Skin epidermis (tissue), 12 donors: ENCODE measurements around the gene CD79B.

Source experiments
- H3K27ac ChIP-seq, 21 experiments: fragments of 200-600 bp; sonication (generic) in 11 of 21; one replicate each; pipeline ENCODE4 v1.5.0; 2020; ENCODE audit warnings: mild to moderate bottlenecking in 3 of 21, inconsistent platforms in 2 of 21, moderate library complexity in 2 of 21
- H3K4me3 ChIP-seq, 7 experiments: fragments of 200-600 bp; sonication (generic) in 2 of 7; one replicate each; pipeline ENCODE4 v1.5.0; 2020; ENCODE audit warnings: inconsistent platforms in 2 of 7, mild to moderate bottlenecking in 2 of 7, moderate library complexity in 1 of 7

The CD79B gene

DNA sequence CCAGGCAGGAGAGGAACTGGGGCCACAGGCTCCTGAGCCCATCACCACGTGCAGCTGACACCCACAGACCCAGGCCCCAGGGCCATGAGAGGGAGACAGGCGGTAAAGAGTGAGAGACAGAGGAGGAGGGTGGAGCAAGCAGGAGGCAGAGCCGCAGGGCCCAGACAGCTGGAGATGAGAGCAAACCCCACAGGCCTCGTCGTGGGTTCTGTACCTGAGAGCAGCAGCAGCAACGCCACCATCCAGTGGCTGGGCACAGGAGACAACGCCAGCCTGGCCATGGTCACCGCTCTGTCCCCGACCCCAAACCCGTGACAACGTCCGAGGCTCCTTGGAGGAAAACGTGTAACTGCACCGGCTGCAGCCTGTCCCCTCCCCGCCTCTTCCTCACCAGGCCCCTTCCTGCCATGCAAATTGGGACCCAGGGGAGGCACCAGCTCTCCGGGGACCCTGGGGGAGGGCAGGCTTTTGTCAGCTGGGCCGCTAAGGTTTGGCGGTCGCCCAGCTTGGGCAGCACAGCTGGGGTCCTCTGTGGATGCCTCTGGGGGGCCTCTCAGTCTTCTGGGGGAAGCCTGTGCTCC lies at the start of gene CD79B:
TSS of gene CD79B (minus strand) at position 351 of the 581 bp plus-strand sequence. CDS start at position 281, 70 bp downstream.
- H3K27ac ChIP-seq = peak within 1 kb of the TSS in 18 of 21 experiments; percentile 1 to 84 (median 60)
- H3K4me3 ChIP-seq = peak within 1 kb of the TSS; percentile 4 to 29 (median 15)

DNA sequence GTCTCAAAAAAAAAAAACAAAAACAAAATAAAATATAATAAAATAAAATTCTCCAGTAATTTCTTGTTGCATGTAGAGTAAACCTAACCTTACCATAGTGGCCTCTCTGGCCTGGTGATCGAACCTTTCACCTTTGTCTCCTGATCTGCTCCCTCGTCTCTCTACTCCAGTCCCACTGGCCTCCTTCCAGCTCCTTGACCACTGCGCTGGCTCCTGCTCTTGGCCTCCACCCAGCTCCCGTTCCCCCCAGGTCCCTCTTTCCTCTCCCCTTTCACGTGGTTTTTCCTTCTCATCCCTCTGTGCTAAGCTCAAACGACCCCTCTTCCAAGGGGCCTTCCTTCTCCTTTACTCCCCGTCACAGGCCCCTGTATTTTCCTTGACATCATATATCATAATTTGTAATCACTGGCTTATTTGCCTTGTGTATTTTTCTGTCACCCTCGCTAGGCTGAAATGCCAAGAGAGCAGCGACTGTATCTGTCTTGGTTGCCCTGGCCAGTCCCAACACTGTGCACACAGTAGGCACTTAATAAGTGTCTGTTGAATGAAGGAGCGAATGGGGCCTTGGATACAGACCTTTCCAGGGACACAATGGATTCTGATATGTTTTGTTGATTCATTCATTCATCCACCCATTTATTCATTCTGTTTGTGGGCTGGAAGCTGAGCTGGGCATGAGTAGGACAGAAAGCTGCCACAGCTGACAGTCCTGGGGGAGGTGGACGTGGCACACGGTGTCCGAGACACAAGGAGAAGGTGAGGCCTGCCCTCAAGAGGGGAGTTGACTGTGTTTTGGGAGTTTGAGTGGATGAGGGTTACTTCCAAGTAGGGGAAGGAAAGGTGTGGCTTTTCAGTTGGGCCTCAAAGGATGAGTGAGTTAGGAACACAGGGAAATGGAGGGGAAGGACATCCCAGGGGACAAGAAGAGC lies 46.4 kb upstream of the CD79B start:
- Histone ChIP-seq H3K27ac (no peak overlapping the region), H3K4me3 (no peak overlapping the region)

DNA sequence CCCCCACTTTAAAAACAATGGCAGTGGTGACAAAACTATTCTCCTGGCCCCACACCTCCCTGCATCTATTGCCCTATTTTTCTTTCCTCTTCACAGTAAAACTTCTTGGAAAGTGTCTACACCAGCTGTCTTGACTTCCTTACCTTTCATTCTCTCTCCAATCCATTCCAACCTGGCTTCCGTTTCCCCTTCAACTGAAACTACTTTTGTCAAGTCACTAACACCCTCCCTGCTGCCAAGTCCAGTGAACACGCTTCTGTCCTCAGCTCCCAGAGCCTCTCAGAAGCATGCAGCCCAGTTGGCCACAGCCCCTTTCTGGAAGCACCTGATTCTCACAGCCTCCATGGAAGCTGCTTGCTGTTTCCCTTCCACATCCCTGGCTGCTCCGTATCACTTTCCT lies 44.6 kb upstream of the CD79B start:
- H3K27ac ChIP-seq = no peak overlapping the region
- H3K4me3 ChIP-seq = no peak overlapping the region

DNA sequence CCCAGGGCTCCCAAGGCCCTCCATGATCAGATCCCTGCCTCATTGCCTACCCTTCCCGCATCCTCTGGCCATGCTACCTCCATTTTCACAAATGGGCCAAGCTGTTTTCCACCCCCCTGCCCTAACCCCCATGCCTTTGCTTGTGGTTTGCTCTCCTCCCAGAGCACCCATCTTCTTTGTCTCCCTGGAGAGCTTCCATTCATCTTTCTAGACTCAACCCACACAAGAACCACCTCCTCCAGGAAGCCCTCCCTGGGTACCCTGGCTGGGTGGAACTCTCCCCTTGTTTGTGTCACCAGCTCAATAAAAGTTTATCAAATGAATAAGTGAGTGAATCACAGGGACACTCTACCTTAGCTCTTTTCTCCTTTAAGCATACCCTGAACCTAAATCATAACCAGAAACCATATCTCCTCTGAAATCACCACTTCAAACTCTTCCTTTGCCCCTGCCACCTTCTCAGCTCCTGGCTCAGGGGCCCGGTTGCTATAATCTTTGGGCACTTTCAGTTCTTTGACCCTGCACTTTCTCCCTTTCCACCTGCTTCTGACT lies 43.5 kb upstream of the CD79B start:
- Histone ChIP-seq H3K4me3 (no peak overlapping the region), H3K27ac (no peak overlapping the region)

DNA sequence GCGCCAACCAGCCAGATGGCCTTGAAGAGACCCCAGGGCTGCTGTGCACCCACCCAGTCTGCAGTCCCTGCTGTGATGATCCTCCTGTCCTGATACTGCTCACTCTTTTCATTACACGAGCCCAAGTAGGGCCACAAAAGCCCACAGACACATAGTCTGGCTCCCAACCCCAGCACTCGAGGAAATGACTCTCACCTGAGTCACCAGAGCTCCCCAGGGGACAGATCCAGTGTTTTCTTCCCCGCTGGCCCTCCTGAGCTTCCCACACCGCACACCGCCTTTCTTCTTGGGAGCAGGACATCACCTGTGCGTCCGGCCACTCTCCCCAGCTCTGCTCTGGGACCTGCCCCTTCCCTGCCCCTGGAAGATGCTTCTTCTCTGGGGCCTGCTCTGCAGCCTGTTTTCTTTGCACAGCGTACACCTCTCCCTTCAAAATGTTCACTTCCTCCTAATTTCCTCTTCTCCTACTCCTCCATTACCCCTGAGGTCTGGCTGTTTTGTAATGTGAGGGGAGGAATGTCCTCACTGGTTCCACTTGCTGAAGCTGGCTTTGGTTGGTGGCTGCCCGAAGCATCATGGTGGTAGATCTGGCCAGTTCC lies 42.6 kb upstream of the CD79B start:
- H3K4me3 ChIP-seq = no peak overlapping the region

DNA sequence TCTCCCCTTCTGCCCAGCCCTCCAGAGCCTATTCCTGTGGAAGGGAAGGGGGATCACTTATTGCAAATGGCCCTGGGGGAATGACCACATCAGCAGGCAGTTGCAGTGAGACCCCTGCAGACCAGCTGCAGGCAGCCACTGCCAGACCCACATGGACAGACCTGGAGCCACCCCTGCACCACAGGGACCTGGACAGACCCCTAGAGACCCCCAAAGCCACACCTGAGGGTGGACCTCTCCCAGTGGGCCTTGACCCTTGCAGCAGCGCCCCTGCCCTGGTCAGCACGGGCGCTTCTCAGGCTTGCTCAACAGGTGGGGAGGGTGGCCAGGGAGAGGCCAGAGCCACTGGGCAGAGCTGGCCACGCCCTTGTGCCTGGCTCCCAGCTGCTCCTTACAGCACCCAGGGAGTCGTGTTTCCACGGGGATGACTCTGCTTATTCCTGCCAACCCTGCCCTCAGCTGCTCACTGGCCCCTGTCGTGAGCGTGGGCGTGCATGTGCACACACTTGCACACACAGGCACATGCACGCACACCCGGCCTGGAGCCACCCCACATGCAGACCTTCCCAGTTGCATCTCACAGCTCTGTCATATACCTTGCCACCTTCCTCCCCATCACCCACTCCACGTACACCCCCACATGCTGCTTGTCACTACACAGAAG lies 41.9 kb upstream of the CD79B start:
- Histone ChIP-seq H3K27ac (peak overlapping the region in 1 of 21 experiments; percentile 9), H3K4me3 (no peak overlapping the region)

More for the DNA sequence above, 42.6 kb upstream of the CD79B start:
- peak overlapping the region in 1 of 21 experiments; percentile 9 for H3K27ac ChIP-seq

DNA sequence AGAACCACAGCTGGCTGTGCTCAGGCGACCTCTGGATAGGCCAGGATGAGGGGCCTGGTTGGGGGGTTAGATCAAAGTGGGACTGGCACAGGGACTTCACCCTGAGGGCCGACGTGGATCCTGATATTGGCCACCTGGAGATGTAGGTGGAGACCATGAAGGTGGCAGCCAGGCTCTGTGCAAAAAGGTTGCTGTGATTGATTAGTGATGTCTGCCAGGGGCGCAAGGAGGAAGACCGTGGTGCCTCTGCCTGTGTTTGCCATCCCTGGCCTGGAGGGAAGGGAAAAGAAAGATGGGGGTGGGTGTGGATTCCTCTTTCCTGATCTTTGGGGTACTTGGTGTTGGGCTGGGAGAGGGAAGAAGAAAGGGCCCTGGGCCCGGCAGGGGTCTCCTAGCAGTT lies 41.1 kb upstream of the CD79B start:
- H3K4me3 ChIP-seq = no peak overlapping the region
- H3K27ac ChIP-seq = no peak overlapping the region

DNA sequence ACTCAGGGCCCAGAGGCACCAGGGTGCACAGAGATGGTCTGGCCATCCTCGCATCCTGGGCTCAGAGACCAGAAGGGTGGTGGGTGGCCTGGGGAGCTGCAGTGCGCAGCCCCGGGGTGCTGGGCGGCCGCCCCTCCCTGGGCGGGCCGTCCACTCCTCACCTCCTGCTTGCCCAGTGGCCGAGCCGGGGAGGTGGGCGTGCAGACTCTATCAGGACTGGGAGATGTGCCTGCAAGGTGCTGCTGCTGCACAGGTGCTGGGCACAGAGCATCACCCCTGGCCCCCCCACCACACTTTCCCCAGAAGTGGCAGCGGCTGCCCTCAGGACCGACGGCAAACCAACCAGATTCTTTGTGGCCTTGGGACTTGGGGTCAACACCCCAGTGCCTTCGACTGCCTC lies 40.7 kb upstream of the CD79B start, which contains the start of gene SCN4A:
TSS of gene SCN4A (minus strand) at position 123 of the 400 bp plus-strand sequence. CDS start at position 46, 77 bp downstream.
- Histone ChIP-seq H3K27ac (no peak within 1 kb of the TSS), H3K4me3 (no peak within 1 kb of the TSS)

DNA sequence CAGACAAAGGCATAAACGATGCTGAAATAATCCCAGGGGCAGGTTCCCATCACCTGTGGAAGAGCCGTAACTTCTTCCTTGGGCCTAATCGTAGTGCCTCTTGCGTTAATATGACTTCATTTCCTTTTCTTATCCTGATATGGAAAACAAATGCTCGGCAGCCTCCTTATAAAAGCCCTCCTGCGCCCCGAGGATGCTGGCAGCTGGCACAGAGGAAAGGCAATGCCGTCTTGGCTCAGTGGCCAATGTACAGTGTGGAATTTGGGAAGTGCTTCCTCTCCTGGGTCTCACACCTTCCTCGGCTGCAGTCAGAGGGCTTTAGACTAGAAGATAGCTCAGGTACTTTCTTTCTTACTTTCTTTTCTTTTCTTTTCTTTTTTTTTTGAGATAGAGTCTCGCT lies 37.1 kb upstream of the CD79B start:
- no peak overlapping the region for H3K27ac ChIP-seq
- no peak overlapping the region for H3K4me3 ChIP-seq

DNA sequence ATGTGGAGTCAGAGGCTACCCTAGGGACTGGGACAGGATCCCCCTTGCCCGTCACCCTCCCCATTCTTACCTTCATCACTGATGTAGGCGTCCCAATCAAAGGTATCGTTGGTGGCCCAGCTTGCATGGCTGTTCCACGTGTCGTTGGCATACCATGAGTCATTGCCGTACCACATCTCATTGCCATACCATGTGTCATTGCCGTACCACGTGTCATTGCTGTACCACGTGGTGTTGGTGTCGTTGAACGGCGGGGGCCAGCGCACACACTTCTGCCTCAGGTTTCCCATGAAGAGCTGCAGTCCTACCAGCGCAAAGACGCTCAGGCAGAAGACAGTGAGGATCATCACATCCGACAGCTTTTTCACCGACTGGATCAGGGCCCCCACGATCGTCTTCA lies 35.8 kb upstream of the CD79B start:
- Histone ChIP-seq H3K27ac (no peak overlapping the region), H3K4me3 (no peak overlapping the region)

DNA sequence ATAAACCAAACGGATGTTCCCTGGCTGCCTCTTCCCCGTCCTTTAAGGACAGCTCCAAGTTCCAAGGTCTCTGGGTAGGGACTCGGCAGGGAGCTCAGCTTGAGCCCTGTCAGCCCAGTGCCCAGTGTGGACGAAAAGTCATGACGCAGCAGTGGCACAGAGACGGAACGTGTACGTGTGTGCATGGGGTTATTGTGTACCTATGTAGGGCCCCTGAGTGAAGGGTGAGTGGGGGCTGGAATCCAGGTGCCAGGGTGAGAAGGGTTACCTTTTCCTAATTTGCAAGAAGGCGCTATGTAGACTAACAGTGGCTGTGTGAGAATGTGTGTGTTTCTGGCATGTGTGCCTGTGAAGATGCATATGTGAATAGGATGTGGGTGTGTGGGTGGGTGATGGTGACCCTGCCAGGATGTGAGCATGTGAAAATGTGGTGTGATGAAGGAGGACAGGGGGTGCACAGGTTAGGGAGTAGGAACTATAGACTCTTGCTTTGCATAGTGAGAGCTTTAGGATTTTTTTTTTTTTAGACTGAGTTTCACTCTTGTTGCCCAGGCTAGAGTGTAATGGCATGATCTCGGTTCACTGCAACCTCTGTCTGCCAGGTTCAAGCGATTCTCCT lies 34.6 kb upstream of the CD79B start:
- H3K27ac ChIP-seq = no peak overlapping the region
- H3K4me3 ChIP-seq = no peak overlapping the region

DNA sequence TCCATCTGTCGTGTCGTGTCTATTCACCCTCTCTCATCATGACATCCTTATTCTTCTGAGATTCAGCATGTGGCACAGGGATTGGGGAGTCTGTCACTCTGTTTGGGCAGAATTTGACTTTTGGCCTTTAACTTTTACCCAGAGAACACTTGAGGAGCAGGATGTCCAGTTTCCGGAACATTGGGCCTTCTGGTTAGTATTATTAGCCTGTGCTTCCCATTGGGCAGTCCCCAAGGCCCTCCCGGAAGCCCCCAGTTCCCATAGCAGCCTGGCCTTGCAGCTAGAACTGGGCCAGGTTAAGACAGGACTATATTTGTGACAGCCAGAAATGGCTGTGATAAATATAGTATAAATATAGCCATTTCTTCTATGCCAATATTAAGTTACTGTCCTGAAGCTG lies 31.0 kb upstream of the CD79B start:
- no peak overlapping the region for H3K4me3 ChIP-seq
- H3K27ac ChIP-seq = peak overlapping the region in 1 of 21 experiments; percentile 37

DNA sequence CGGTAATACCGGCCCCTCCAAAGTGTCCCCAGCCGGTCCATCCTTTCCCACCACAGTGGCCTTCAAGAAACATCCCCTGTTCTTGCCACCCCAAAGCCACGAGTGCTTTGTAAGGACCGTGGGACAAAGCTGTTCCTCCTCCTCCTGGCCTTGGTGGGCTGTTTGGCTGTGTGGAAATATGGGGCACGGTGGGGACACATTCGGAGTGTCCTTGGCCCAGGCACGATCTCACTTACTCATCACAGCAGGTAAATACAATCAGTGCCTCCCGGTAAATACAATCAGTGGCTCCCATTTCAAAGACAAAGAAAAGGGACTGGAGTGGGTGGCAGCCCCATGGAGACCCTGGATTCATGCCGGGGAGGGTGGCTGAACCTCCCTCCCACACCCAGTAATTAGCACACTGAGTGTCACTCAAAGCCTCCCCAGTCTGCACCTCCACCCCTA lies 30.2 kb upstream of the CD79B start:
- peak overlapping the region in 3 of 21 experiments; percentile 1 to 28 (median 2) for H3K27ac ChIP-seq

DNA sequence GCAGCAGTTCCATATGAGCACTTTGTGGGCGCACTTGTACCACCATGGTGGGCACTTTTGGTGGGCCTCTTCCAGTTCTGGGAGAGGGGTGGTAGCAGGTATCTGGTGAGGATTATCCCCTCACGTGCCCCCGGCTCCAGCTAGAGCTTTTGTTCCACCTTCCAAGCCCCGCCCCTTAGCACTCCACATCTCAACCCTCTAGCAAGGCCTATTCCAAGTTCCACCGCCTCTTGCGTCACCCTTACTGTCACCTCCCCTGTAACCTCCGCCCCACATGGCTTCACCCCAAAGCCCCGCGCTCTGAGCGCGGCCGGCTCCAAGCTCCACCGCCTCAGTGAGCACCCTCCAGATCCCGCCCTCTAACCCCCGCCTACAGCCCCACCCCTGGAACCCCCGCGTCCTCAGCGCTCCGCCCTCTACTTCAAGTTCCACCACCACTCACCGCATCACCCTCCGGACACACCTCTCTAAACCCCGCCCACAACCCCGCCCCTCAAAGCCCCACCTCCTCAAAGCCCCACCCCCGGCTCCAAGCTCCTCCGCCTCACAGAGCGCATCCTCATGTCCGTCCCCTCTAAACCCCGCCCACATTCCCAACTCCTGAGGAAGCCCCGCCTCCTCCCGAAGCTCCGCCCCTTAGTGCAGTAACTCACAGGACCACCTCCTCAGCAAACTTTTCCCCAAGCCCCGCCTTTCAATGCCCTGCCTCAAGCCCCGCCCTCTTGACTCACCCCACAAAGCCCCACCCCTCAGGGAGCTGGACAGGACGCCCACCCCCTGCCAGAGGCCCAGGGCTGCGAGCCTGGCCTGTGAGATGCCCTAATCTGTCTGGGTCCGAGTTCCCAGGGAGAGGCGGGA lies 29.5 kb upstream of the CD79B start:
- Histone ChIP-seq H3K27ac (no peak overlapping the region), H3K4me3 (peak overlapping the region in 1 of 7 experiments; percentile 8)

More for the DNA sequence above, 30.2 kb upstream of the CD79B start:
- H3K4me3 ChIP-seq = no peak overlapping the region

DNA sequence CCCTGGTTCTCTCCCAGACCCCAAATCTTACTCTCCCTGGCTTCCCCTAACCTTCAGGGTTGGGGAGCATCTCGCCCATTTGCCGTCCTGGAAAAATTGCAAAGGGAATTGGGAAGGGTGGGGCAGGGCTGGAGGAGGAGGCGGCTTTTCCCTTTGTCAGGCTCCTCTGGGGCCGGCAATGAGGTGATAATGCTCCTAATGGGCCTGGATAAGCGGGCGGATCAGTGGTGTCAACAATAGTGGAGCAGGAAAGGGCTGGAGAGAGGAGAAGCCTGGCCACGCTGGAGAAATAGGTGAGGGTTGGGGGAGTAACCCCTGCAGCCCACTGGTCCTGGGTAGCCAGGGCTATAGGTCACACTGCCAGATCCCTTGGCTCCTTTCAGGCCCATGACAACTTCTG lies 28.3 kb upstream of the CD79B start:
- H3K27ac ChIP-seq = no peak overlapping the region
- no peak overlapping the region for H3K4me3 ChIP-seq

DNA sequence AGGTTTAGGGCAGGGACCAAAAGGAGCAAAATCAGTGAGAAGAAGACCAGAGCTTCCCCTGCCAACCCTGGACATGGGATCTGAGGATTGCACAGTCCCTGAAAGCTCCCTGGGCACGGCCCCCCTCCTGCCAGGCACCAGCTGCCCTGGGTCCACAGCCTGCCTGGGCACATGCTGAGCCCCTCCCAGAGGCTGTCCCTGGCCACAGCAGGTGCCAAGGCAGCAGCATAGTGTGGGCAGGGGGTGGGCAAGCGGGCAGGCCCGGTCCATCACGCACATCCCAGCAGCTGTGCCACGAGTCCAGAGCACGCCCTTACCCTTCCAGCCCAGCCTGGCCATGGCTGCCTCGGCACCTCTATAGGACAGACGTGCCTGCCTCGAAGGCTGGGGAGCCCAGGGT lies 27.9 kb upstream of the CD79B start:
- Histone ChIP-seq H3K27ac (no peak overlapping the region), H3K4me3 (no peak overlapping the region)

DNA sequence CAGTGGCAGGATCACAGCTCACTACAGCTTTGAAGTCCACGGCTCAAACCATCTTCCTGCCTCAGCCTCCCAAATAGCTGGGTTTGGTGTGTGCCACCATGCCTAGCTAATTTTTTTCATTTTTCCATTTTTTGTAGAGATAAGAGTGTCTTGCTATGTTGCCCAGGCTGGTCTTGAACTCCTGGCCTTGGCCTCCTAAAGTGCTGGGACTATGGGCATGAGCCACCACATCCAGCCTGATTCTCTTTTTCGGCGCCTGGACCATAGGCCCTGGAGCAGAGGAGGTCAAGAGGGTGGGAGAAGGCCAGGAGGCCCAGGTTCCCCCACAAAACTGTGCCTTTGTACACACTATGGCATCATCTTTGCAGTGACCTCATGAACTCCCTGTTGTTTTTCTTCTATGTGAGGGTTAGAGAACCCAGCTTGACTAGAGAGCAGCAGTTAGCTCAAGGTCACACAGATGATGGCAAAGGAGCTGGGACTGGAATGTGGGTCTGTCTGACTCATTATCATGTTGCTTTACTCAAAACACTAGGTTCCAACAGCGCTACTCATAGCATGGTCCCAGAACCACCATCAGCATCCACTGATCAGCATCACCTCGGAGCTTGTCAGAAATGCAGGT lies 24.3 kb upstream of the CD79B start:
- H3K27ac ChIP-seq = no peak overlapping the region
- no peak overlapping the region for H3K4me3 ChIP-seq

DNA sequence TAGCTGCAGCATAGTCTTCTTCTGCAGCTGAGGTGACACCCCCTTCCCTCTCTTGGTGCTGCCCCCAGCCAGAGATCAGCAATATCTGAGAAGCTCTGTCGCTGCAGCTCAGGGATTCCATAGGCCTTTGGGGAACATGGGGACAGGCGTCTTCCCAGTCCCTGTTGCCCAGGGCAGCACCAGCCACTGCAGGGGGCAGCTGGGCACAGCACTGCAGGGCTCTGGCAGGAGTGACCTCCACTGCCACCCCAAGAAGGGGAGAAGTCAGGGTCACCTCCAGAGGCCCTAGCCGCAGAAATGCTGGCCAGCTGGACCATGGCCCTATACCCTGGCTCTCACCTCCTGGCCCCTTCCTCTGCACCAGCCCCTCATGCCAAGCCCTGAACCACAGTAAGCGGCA lies 23.7 kb upstream of the CD79B start:
- no peak overlapping the region for H3K4me3 ChIP-seq
- no peak overlapping the region for H3K27ac ChIP-seq
